Inferior parietal cortex (tissue), 1 donor: ENCODE data around the gene RNF149.
"Not testable (repeated sequence)": the region's sequence is repeated elsewhere in the genome, so short reads cannot be mapped to it uniquely, and the experiment has no call there.

Experiments
- DNase-seq: peaks from one replicate; pipeline ENCODE4 v3.0.0-alpha.2; 2016; ENCODE audit errors: extremely low spot score

The RNF149 gene

GRCh38 chr2:101308432-101309210 lies at the start of gene RNF149:
RNF149 (minus strand) TSS chr2:101308701; CDS start chr2:101308588, 113 bp downstream.
- DNase-seq = peak; percentile 87

GRCh38 chr2:101357376-101357775 lies 48.9 kb upstream of the RNF149 start:
- DNase-seq = no peak

GRCh38 chr2:101356521-101356920 lies 48.0 kb upstream of the RNF149 start:
- no peak for DNase-seq

- no peak for DNase-seq
Measured at GRCh38 chr2:101356055-101356454, 47.6 kb upstream of the RNF149 start.

- DNase-seq = no peak
Measured at GRCh38 chr2:101355401-101356054, 47.0 kb upstream of the RNF149 start.

- DNase-seq = no peak
Measured at GRCh38 chr2:101354420-101355311, 46.2 kb upstream of the RNF149 start.

GRCh38 chr2:101352631-101353030 lies 44.1 kb upstream of the RNF149 start:
- not testable (repeated sequence) for DNase-seq

- DNase-seq = no peak
Measured at GRCh38 chr2:101351207-101351606, 42.7 kb upstream of the RNF149 start.

- peak; percentile 71 for DNase-seq
Measured at GRCh38 chr2:101349893-101350662, 41.6 kb upstream of the RNF149 start.

- DNase-seq = no peak
Measured at GRCh38 chr2:101348883-101349282, 40.4 kb upstream of the RNF149 start.

GRCh38 chr2:101346909-101347308 lies 38.4 kb upstream of the RNF149 start:
- DNase-seq = no peak

- no peak for DNase-seq
Measured at GRCh38 chr2:101344137-101344536, 35.6 kb upstream of the RNF149 start.

- no peak for DNase-seq
Measured at GRCh38 chr2:101342625-101343008, 34.1 kb upstream of the RNF149 start.

GRCh38 chr2:101341901-101342624 lies 33.6 kb upstream of the RNF149 start:
- peak; percentile 87 for DNase-seq

GRCh38 chr2:101341421-101341820 lies 32.9 kb upstream of the RNF149 start:
- DNase-seq = no peak

GRCh38 chr2:101340141-101340551 lies 31.6 kb upstream of the RNF149 start:
- no peak for DNase-seq

GRCh38 chr2:101339266-101339880 lies 30.9 kb upstream of the RNF149 start:
- no peak for DNase-seq

- DNase-seq = no peak
Measured at GRCh38 chr2:101337877-101338276, 29.4 kb upstream of the RNF149 start.

GRCh38 chr2:101332885-101333766 lies 24.6 kb upstream of the RNF149 start:
- DNase-seq = no peak
